ENCODE data around the gene DPM3.

GRCh38 chr1:155166051-155166470 is 25.7 kb upstream of the DPM3 start:
- TF ChIP-seq CTCF (IDR thresholded peaks at IDR 0.05; ENCODE audit: poor library complexity) (no peak), EZH2 (IDR thresholded peaks at IDR 0.05; ENCODE audit: borderline replicate concordance) (no peak), EZH2phosphoT487 (IDR thresholded peaks at IDR 0.05; ENCODE audit: low read depth, severe bottlenecking, unreplicated experiment) (no peak)
